ENCODE results near the gene STYXL1. TPM values are rescaled to one million over a fixed set of nuclear protein-coding genes. Genes with fewer than 3 reads are reported as not detected.

STYXL1 gene
- total RNA-seq, 2 donors from 2014 or later, result 17.6 to 40.1 TPM

GRCh38 chr7:76002822-76003221, 45.0 kb downstream of the STYXL1 start:
- DNase-seq (ENCODE audit: low spot score), result no peak
- no peak for TF ChIP-seq CTCF (IDR thresholded peaks at IDR 0.05)
- Histone ChIP-seq H3K27me3 (no peaks in the 10 kb centered on the region), H3K36me3 (peaks cover 9% of the 10 kb centered on the region), H3K9me3 (no peaks in the 10 kb centered on the region), H3K27ac (no peak overlapping the region), H3K4me1 (no peaks in the 10 kb centered on the region), H3K4me3 (no peak overlapping the region)

GRCh38 chr7:76002139-76002538, 45.7 kb downstream of the STYXL1 start:
- H3K36me3 ChIP-seq, result peaks cover 9% of the 10 kb centered on the region
- no peaks in the 10 kb centered on the region for H3K9me3 ChIP-seq
- no peak for TF ChIP-seq CTCF (IDR thresholded peaks at IDR 0.05)
- H3K27me3 ChIP-seq, result no peaks in the 10 kb centered on the region
- DNase-seq (ENCODE audit: low spot score), result no peak
- H3K4me3 ChIP-seq, result no peak overlapping the region
- H3K27ac ChIP-seq, result no peak overlapping the region
- H3K4me1 ChIP-seq, result no peaks in the 10 kb centered on the region

- TF ChIP-seq CTCF (IDR thresholded peaks at IDR 0.05), result no peak
- no peak for DNase-seq (ENCODE audit: low spot score)
- peaks cover 9% of the 10 kb centered on the region for H3K36me3 ChIP-seq
- no peak overlapping the region for H3K27ac ChIP-seq
- H3K4me3 ChIP-seq, result no peak overlapping the region
- H3K4me1 ChIP-seq, result peaks cover 0 to under 1% of the 10 kb centered on the region in 2 donors
- H3K27me3 ChIP-seq, result no peaks in the 10 kb centered on the region
- H3K9me3 ChIP-seq, result no peaks in the 10 kb centered on the region
These were observed 47.2 kb downstream of the STYXL1 start for GRCh38 chr7:76000566-76000965.

GRCh38 chr7:75998038-75998437, 49.8 kb downstream of the STYXL1 start:
- no peak for DNase-seq (ENCODE audit: low spot score)
- TF ChIP-seq CTCF (IDR thresholded peaks at IDR 0.05), result no peak
- no peak overlapping the region for H3K27ac ChIP-seq
- H3K9me3 ChIP-seq, result no peaks in the 10 kb centered on the region
- no peaks in the 10 kb centered on the region for H3K27me3 ChIP-seq
- H3K36me3 ChIP-seq, result peaks cover 1% of the 10 kb centered on the region
- H3K4me1 ChIP-seq, result peaks cover 0 to 17% of the 10 kb centered on the region in 2 donors
- H3K4me3 ChIP-seq, result no peak overlapping the region

GRCh38 chr7:75996476-75996875, 51.3 kb downstream of the STYXL1 start:
- H3K4me1 ChIP-seq, result peaks cover 0 to 29% of the 10 kb centered on the region in 2 donors
- H3K36me3 ChIP-seq, result no peaks in the 10 kb centered on the region
- H3K9me3 ChIP-seq, result no peaks in the 10 kb centered on the region
- DNase-seq (ENCODE audit: low spot score), result no peak
- H3K4me3 ChIP-seq, result no peak overlapping the region
- H3K27me3 ChIP-seq, result no peaks in the 10 kb centered on the region
- H3K27ac ChIP-seq, result no peak overlapping the region
- no peak for TF ChIP-seq CTCF (IDR thresholded peaks at IDR 0.05)

- TF ChIP-seq CTCF (IDR thresholded peaks at IDR 0.05), result no peak
- Histone ChIP-seq H3K4me3 (no peak overlapping the region), H3K4me1 (peaks cover 0 to 34% of the 10 kb centered on the region in 2 donors), H3K27me3 (no peaks in the 10 kb centered on the region), H3K36me3 (no peaks in the 10 kb centered on the region), H3K9me3 (no peaks in the 10 kb centered on the region), H3K27ac (no peak overlapping the region)
- no peak for DNase-seq (ENCODE audit: low spot score)
These were observed 51.8 kb downstream of the STYXL1 start for GRCh38 chr7:75995996-75996395.
